Upper lobe of left lung (tissue), 6 donors: ENCODE measurements around the gene RLN1. TPM values are rescaled to one million over a fixed set of nuclear protein-coding genes. Genes with fewer than 3 reads are reported as not detected.
A peak's percentile ranks its signal among the peaks of the same experiment; 100 is the strongest.
"Not testable (repeated sequence)": the region's sequence is repeated elsewhere in the genome, so short reads cannot be mapped to it uniquely, and the experiment has no call there.

Experiments used
- ATAC-seq, 2 donors: fragments of 200-7000 bp; cut with Tn5 transposase; one replicate each; pipeline ENCODE4 v1.9.1; 2022; ENCODE audit warnings: mild to moderate bottlenecking in 2 of 2, moderate library complexity in 2 of 2; ENCODE audit not compliant: low FRiP score in 2 of 2
- DNase-seq, 2 donors: peaks; one replicate each; pipeline ENCODE4 v3.0.0-alpha.2; 2019 to 2020
- H3K27ac ChIP-seq, 4 donors: fragments of 200-600 bp; sonication (generic); one replicate each; pipeline ENCODE4 v1.5.1; 2016 to 2019
- H3K27me3 ChIP-seq, 4 donors: fragments of 200-600 bp; sonication (generic); one replicate each; pipeline ENCODE4 v1.5.1; 2017 to 2019
- H3K36me3 ChIP-seq, 4 donors: fragments of 200-600 bp; sonication (generic); one replicate each; pipeline ENCODE4 v1.5.1; 2016 to 2019
- H3K4me1 ChIP-seq, 4 donors: fragments of 200-600 bp; sonication (generic); one replicate each; pipeline ENCODE4 v1.5.1; 2018 to 2019
- H3K4me3 ChIP-seq, 4 donors: fragments of 200-600 bp; sonication (generic); one replicate each; pipeline ENCODE4 v1.5.1; 2017 to 2019; ENCODE audit warnings: mild to moderate bottlenecking in 2 of 4, moderate library complexity in 1 of 4
- H3K9me3 ChIP-seq, 4 donors: fragments of 200-600 bp; sonication (generic); one replicate each; pipeline ENCODE4 v1.5.1; 2018 to 2019
- CTCF ChIP-seq, 6 experiments: fragments of 450-650 bp in 4 of 6; fragments of 200-600 bp in 2 of 6; sonication (generic) in 2 of 6; IDR thresholded peaks; one replicate each; pipeline ENCODE4 v1.5.1; 2016 to 2019; ENCODE audit warnings: antibody characterized with exemption in 6 of 6
- EP300 ChIP-seq, 4 donors: sonication (generic); formaldehyde crosslinking; IDR thresholded peaks; one replicate each; pipeline ENCODE4 v1.5.1; 2017; ENCODE audit warnings: antibody characterized with exemption in 4 of 4, control low read depth in 2 of 4
- POLR2A ChIP-seq, 4 donors: fragments of 450-650 bp; IDR thresholded peaks; one replicate each; pipeline ENCODE4 v1.5.1; 2016 to 2017; ENCODE audit warnings: antibody characterized with exemption in 4 of 4, mild to moderate bottlenecking in 2 of 4
- POLR2AphosphoS5 ChIP-seq, 2 donors: sonication (generic); formaldehyde crosslinking; IDR thresholded peaks; one replicate each; pipeline ENCODE4 v1.5.1; 2017; ENCODE audit warnings: antibody characterized with exemption in 2 of 2
- WGBS, 2 donors: methylation state at CpG; one replicate each; pipeline ENCODE4 v1.1.5; 2017 to 2018; 5-methylcytosine and 5-hydroxymethylcytosine counted together
- total RNA-seq, 6 donors: library from RNA; depleted of rRNA in 4 of 6; stranded (reverse); fragments of >200 nt in 4 of 6; gene quantifications; one replicate each; pipeline versions ENCODE4 v1.1.0 to v1.2.1, GENCODE V29; 2016 to 2021
- donor health status: DM: no; HTN: no; CAD: no; lungs with moderate emphysema.
- donor health status: DM: no; HTN: yes; CAD: no; lungs with severe emphysema.

The RLN1 gene
- total RNA-seq, 6 donors from 2014 or later: not detected

- Histone ChIP-seq H3K4me1 (no peaks in the 10 kb centered on the region), H3K36me3 (peaks cover 0 to 9% (median 0%) of the 10 kb centered on the region in 4 donors), H3K27me3 (no peaks in the 10 kb centered on the region), H3K27ac (no peak overlapping the region), H3K4me3 (no peak overlapping the region), H3K9me3 (no peaks in the 10 kb centered on the region)
- TF ChIP-seq POLR2A (IDR thresholded peaks at IDR 0.05): no peak
- 33 to 48% methylated on average over 1 of the region's 1 CpG for WGBS, 2 donors
- DNase-seq (no peak), ATAC-seq (no peak)
Observed at GRCh38 chr9:5352637-5353248, 13.1 kb upstream of the RLN1 start.

GRCh38 chr9:5336688-5337087, 3.0 kb downstream of the RLN1 start:
- ATAC-seq (no peak), DNase-seq (no peak)
- 65 to 74% methylated on average over 4 of the region's 4 CpGs for WGBS, 2 donors
- TF ChIP-seq CTCF (IDR thresholded peaks at IDR 0.05): no peak
- no peak for TF ChIP-seq EP300 (IDR thresholded peaks at IDR 0.05)
- no peak for TF ChIP-seq POLR2AphosphoS5 (IDR thresholded peaks at IDR 0.05)
- no peak for TF ChIP-seq POLR2A (IDR thresholded peaks at IDR 0.05)
- Histone ChIP-seq H3K4me1 (peaks cover 0 to 4% (median 1%) of the 10 kb centered on the region in 4 donors), H3K4me3 (no peak overlapping the region), H3K27me3 (no peaks in the 10 kb centered on the region), H3K36me3 (no peaks in the 10 kb centered on the region), H3K9me3 (no peaks in the 10 kb centered on the region), H3K27ac (no peak overlapping the region)

- H3K4me3 ChIP-seq, H3K27ac ChIP-seq, H3K27me3 ChIP-seq, H3K9me3 ChIP-seq, H3K4me1 ChIP-seq, H3K36me3 ChIP-seq, ATAC-seq, DNase-seq: not testable (repeated sequence)
- 81 to 92% methylated on average over 3 of the region's 3 CpGs for WGBS, 2 donors
Observed at GRCh38 chr9:5331276-5331675, 8.4 kb downstream of the RLN1 start.

GRCh38 chr9:5326893-5327548, 12.7 kb downstream of the RLN1 start:
- no peaks in the 10 kb centered on the region for H3K9me3 ChIP-seq
- DNase-seq: peak in 1 of 2 donors; percentile 82
- H3K27me3 ChIP-seq: no peaks in the 10 kb centered on the region
- H3K36me3 ChIP-seq: no peaks in the 10 kb centered on the region
- 46 to 70% methylated on average over 6 to 10 of the region's 10 CpGs for WGBS, 2 donors
- no peaks in the 10 kb centered on the region for H3K4me1 ChIP-seq
- peak overlapping the region in 2 of 4 donors; percentile 9 to 26 for H3K4me3 ChIP-seq
- no peak overlapping the region for H3K27ac ChIP-seq
- peak in 1 of 6 experiments; percentile 33 for TF ChIP-seq CTCF (IDR thresholded peaks at IDR 0.05)
- TF ChIP-seq POLR2AphosphoS5 (IDR thresholded peaks at IDR 0.05): no peak
- peak in 1 of 4 donors; percentile 27 for TF ChIP-seq POLR2A (IDR thresholded peaks at IDR 0.05)
- ATAC-seq: peak; percentile 24 to 76

GRCh38 chr9:5326187-5326586, 13.5 kb downstream of the RLN1 start:
- no peaks in the 10 kb centered on the region for H3K36me3 ChIP-seq
- TF ChIP-seq POLR2AphosphoS5 (IDR thresholded peaks at IDR 0.05) (no peak), POLR2A (IDR thresholded peaks at IDR 0.05) (no peak), CTCF (IDR thresholded peaks at IDR 0.05) (no peak), EP300 (IDR thresholded peaks at IDR 0.05) (no peak)
- no peak for ATAC-seq

GRCh38 chr9:5321601-5322000, 18.1 kb downstream of the RLN1 start:
- H3K27ac ChIP-seq, H3K4me3 ChIP-seq, H3K4me1 ChIP-seq, ATAC-seq, H3K36me3 ChIP-seq, H3K9me3 ChIP-seq, DNase-seq, H3K27me3 ChIP-seq: not testable (repeated sequence)
- 65 to 70% methylated on average over 1 of the region's 1 CpG for WGBS, 2 donors

More at GRCh38 chr9:5326187-5326586, 13.5 kb downstream of the RLN1 start:
- H3K4me1 ChIP-seq: no peaks in the 10 kb centered on the region
- no peak overlapping the region for H3K4me3 ChIP-seq
- H3K27me3 ChIP-seq: no peaks in the 10 kb centered on the region
- no peaks in the 10 kb centered on the region for H3K9me3 ChIP-seq
- DNase-seq: no peak
- H3K27ac ChIP-seq: no peak overlapping the region
